GM19372 (cell line): ENCODE data around the gene ACSL3.

ENCODE experiments used
- ATAC-seq: cut with Tn5 transposase; IDR thresholded peaks from one replicate; pipeline ENCODE4 v1.9.1; 2021; ENCODE audit warnings: mild to moderate bottlenecking, low read depth, moderate library complexity; ENCODE audit not compliant: unreplicated experiment

The ACSL3 gene

DNA sequence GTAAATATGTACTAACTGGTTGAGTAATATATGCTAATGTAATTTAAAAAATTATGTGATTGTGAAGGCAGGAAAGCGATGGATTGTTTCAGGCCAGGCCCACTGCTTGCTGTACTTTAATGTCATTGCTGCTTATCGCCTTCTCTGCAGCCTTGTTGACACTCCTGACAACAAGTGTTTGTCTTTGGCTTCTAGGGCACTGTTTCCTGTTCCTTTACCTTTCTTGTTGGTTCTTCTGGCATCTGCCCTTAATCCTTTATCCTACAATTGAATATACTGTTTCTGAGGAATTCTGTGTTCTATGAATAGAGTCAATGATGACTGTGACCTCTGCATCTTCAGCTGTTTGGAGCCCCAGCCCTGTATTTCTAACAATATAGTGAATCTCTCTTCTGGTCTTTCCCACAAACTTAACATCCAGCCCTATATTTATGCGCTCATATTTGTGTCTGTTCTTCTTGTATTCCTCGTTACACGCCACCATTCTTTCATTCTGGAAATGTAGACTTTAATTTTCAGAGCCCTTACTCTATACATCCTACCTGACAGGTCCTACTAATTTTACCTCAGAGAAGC is 17.6 kb downstream of the ACSL3 start:
- ATAC-seq: no peak

DNA sequence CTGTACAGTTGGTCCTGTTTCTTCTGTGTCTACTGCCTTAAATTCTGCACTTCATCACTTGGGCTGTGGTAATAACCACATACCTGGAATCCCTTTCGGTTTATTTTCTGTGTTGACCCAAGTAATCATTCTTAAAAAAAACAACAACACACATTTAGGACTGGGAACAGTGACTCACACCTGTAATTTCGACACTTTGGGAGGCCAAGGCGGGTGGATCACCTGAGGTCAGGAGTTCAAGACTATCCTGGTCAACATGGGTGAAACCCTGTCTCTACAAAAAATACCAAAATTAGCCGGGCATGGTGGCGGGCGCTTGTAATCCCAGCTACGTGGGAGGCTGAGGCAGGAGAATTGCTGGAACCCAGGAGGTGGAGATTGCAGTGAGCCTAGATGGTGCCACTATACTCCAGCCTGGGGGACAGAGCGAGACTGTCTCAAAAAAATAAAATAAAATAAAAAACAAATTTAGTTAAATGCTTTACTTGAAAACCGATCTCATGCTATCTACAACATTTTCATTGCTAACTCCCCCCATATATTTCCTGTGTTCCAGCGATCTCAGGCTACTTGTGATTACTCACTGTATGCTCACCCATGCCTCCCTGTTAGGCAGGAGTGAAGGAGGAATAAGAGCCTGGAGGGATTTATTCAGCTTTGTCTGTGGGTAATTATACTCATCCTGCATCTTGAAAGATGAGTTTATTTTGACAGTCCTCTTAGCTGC is 18.2 kb downstream of the ACSL3 start:
- no peak for ATAC-seq

- ATAC-seq: no peak
These were observed 18.7 kb downstream of the ACSL3 start for GRCh38 chr2:222879604-222879933.

DNA sequence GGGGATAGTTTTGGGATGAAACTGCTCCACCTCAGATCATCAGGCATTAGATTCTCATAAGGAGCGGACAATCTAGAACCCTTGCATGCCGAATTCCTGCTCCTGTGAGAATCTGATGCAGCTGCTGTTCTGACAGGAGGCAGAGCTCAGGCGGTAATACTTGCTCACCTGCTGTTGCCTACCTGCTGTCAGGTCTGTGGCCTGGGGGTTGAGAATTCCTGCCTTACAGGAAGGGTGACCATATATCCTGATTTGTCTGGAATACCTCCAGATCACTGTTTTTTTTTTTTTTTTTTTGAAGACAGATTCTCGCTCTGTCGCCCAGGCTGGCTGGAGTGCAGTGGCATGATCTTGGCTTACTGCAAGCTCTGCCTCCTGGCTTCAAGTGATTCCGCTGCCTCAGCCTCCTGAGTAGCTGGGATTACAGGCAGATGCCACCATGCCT is 21.7 kb downstream of the ACSL3 start:
- no peak for ATAC-seq

DNA sequence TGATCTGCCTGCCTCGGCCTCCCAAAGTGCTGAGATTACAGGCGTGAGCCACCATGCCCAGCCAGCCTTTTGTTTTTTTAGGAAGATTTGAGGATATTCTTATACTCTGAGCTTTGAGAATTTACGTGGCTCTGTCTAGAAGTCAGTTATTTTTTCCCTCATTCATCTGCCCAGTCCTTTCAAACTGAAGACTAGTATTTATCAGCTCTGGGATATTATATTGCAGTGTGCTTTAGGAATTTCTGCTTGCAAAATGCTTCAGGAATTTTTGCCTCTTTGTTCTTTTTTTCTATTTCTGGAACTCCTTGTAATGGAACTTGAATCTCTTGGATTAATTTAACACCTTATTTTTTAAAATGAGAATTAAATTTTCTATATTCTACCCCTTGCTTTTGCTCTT is 22.6 kb downstream of the ACSL3 start:
- ATAC-seq: no peak

DNA sequence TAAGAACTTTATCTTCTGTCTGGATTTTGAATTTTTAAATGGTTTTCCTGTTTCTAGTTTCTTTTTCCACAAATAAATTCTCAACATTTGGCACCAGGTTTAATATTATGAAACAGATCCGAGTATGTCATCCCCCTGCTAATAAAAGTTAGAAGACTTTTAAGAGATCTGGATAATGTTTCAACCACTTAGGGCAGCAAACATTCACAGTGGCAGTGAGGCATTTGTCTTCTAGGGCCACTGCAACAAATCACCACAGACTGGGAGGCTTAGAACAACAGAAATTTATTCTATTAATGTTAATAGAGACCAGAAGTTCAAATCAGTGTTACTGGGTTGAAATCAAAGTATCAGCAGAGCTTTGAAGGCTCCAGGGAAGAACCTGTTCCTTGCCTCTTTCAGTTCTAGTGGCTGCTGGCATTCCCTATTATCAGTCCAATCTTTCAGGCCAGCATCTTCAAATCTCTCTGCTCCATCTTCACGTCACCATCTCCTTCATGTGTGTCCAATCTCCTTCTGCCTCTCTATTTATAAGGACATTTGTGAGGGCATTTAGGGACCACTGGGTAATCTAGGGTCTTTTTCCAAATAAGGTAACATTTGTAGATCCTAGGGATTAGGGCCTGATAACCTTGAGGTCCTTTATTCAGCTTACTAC is 23.4 kb downstream of the ACSL3 start:
- no peak for ATAC-seq

DNA sequence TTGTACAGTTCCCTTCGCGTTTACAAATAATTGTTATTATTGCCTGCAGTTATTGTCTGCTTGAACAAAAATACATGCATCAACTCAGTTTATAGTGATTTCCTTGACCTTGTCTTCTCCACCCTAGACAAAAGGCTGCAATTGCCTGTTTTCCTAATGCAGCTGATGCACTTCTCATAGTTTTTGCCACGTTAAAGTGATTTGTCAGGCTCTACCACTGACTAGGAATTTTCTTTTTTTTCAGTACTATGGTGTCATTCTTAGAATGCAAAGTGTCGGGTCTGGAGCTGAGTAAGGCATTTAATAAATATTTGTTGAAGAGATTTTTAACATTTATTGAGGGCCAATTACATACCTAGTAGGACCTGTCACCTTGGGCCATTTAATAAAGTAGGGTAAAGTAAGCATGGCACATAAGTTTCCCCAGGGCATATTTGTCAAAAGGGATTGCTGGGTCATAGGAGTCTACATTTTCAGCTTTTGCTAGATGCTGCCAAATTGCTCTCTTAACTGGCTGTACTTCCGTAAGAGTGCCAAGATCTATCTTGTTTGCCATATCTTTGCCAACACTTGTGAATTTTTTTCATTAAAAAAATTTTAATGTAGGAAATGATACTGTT is 24.1 kb downstream of the ACSL3 start:
- no peak for ATAC-seq

GRCh38 chr2:222887124-222887523 is 26.3 kb downstream of the ACSL3 start:
- ATAC-seq: no peak

DNA sequence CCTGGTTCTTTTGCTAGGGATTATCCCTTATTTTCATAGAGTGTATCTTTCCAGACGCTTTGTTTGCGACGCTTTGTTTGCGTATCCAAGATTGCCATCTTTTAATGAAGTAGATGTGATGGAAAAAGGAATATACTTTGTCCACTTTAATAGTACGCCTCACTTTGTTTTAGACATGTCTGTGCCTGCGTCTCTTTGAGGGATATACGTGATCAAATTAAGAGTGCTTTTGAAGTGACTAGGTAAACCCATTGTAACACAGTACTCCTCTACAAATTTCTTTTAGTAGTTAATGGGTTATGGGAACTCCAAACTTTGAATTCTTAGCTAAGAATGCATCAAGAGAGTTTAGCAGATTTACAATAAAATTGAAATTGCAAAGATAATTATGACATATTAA is 27.9 kb downstream of the ACSL3 start:
- no peak for ATAC-seq

- ATAC-seq: no peak
These were observed 31.1 kb downstream of the ACSL3 start for GRCh38 chr2:222891890-222892289.

- ATAC-seq: no peak
These were observed 31.5 kb downstream of the ACSL3 start for GRCh38 chr2:222892321-222892720.

- ATAC-seq: no peak
These were observed 31.9 kb downstream of the ACSL3 start for GRCh38 chr2:222892761-222893160.

DNA sequence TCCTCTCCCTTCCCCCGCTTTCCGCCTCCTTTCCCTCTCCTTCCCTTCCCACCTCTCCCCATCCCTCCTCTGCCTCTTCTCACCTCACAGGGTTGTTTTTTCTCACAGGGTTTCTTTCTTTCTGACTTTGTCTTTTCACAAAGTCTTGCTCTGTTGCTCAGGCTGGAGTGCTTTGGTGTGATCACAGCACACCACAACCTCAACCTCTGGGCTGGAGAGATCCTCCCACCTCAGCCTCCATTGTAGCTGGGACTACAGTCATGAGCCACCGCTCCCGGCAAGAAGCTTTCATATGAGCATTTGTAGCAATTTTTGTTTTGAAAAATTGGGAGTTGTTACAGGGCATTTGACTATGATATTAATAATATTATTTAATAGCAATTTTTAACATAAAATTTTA is 32.9 kb downstream of the ACSL3 start:
- no peak for ATAC-seq

- ATAC-seq: no peak
These were observed 34.3 kb downstream of the ACSL3 start for GRCh38 chr2:222895144-222895543.

DNA sequence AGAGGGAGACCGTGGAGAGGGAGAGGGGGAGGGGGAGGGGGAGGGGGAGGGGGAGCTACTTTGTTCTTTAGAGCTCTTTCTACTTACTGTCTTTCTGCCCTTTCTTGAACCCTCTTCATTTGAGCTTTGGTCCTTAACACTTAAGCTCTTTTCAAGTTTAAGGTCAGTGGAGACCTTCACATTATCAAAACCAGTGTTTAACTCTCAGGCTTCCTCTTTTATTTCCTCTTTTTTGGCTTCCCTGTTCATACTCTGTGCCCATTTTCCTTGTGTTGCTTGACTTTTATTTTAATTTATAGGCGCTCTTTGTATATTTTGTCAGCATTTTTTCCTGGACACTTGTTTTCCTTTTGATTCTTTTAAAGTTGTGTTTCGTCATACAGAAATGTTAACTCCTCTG is 37.1 kb downstream of the ACSL3 start:
- no peak for ATAC-seq

DNA sequence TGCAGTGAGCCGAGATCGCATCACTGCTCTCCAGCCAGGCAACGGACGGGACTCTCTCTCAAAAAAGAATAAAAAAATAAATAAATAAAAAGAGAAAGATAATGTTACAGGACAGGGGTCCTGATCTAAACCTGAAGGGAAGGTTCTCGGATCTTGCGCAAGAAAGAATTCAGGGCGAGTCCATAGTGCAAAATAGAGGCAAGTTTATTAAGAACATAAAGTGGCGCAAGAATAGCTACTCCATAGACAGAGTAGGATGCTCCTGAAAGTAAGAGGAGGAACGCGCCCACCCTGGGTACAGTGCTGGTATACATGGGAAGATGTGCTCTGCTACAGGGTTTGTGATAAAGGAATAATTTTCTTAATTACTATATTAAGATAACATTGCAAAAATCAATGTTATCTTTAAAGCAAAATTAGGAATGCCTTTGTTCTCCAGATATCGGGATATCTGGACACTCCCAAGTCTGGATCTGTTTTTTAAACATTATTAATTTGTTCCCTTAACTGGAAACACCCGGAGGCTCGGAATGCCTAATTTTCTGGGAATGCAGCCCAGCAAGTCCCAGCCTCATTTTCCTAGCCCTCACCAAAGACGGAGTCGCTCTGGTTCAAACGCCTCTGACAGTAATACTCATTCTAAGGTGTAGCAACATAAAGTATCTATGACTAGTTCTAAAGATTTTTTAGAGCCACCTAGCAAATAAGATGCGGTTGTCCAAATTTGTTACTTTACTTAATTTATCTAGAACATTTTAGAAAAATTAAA is 38.8 kb downstream of the ACSL3 start:
- no peak for ATAC-seq

- no peak for ATAC-seq
These were observed 39.5 kb downstream of the ACSL3 start for GRCh38 chr2:222900354-222900753.

DNA sequence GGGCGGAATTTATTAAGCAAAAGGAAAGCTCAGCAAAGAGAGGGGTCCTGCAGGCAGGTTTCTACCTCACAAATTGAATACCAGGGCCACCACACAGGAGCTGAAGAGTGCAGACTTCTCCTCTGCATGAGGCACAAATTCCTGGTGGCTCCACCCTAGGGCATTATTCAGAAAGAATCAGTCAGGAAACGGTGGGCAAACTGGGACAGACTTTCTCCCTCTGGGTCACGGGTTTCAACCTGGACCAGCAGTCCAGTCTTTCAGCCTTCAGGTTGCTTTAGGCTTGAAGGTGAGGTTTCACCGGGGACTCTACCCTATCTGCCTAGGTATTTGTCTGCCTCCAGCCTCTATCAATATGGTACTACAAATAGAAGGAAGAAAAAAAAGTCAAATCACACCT is 41.8 kb downstream of the ACSL3 start:
- ATAC-seq: no peak

DNA sequence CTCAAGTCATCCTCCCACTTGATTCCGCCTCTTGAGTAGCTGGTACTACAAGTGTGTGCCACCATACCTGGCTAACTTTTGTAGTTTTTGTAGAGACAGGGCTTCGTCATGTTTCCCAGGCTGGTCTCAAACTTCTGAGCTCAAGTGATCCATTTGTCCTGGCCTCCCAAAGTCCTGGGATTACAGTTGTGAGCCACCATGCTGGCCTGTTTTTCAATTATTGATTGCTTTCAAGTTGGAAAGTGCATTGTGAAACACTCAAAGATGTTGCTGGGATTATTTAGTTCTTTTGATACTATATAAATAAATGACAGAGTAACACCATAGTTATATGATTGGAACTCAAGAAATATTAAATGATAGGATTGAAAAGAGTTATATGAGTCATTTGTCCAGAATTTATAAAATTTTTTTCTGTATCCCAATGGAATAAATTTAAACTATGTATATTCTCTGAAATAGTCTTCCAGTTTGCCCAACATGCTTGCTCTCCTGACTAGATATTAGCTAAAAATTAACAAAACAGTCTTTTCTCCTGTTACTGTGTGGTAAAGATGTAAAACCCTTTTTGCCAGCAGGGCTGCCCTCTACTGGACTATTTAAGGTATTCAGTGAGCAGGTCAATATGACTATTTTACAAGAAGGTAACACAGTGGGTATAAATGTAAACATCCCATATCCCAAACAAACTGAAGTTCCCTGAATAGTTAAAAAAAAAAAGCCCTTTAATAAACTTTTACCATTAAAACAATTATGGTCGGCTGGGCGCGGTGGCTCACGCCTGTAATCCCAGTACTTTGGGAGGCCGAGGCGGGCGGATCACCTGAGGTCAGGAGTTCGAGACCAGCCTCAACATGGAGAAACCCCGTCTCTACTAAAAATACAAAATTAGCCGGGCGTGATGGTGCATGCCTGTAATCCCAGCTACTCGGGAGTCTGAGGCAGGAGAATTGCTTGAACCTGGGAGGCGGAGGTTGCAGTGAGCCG is 42.7 kb downstream of the ACSL3 start:
- peak; percentile 91 for ATAC-seq
